Glomerular endothelial cell (primary cell): ENCODE data around the gene FEZF2. TPM values are rescaled to one million over a fixed set of nuclear protein-coding genes. Genes with fewer than 3 reads are reported as not detected.
A peak's percentile ranks its signal among the peaks of the same experiment; 100 is the strongest.

ENCODE experiments used
- DNase-seq: peaks from one replicate; pipeline ENCODE4 v3.0.0-alpha.2; 2011; ENCODE audit warnings: low read depth, low spot score; ENCODE audit errors: extremely low read depth
- total RNA-seq: library from RNA; depleted of rRNA; stranded (reverse); fragments of >200 nt; gene quantifications from 2 replicates; pipeline ENCODE4 v1.2.3, GENCODE V29; 2015

The FEZF2 gene
- total RNA-seq, 1 donor from 2014 or later = not detected

- peak; percentile 3 for DNase-seq
These were observed 40.5 kb downstream of the FEZF2 start for GRCh38 chr3:62332835-62333244.

- no peak for DNase-seq
These were observed 41.3 kb downstream of the FEZF2 start for GRCh38 chr3:62332017-62332416.

GRCh38 chr3:62329971-62330370, 43.4 kb downstream of the FEZF2 start:
- no peak for DNase-seq

- no peak for DNase-seq
These were observed 47.5 kb downstream of the FEZF2 start for GRCh38 chr3:62325896-62326295.

GRCh38 chr3:62323241-62323640, 50.1 kb downstream of the FEZF2 start:
- DNase-seq = no peak
